Measurements from ENCODE around the gene C5orf15.

DNA sequence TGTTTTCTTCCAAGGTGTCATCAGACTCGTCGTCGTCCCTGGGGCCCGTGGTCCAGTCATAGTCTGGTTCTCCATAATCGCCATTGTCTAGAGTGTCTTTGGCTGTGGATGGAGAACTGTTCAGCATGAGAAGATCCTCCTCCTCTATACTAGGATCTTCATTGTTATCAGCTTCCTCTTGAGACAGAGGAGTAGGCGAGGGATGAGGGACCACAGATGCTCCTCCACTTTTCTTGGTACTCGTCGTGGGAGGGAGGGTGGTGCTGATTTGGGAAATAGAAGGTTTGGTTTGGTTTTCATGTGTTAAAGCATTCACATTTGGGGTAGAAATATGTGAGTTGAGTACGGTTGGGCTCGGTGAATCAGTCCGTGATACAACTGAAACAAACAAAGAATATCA, 8.8 kb downstream of the C5orf15 start:
- TF ChIP-seq, protein P1, sequence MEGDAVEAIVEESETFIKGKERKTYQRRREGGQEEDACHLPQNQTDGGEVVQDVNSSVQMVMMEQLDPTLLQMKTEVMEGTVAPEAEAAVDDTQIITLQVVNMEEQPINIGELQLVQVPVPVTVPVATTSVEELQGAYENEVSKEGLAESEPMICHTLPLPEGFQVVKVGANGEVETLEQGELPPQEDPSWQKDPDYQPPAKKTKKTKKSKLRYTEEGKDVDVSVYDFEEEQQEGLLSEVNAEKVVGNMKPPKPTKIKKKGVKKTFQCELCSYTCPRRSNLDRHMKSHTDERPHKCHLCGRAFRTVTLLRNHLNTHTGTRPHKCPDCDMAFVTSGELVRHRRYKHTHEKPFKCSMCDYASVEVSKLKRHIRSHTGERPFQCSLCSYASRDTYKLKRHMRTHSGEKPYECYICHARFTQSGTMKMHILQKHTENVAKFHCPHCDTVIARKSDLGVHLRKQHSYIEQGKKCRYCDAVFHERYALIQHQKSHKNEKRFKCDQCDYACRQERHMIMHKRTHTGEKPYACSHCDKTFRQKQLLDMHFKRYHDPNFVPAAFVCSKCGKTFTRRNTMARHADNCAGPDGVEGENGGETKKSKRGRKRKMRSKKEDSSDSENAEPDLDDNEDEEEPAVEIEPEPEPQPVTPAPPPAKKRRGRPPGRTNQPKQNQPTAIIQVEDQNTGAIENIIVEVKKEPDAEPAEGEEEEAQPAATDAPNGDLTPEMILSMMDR (IDR thresholded peaks at IDR 0.05) = no peak
- TF ChIP-seq POLR2A (IDR thresholded peaks at IDR 0.05) = no peak
